GF-D8 (cell line): ENCODE results near the gene SERPINI2.

Source experiments
- DNase-seq: peaks from one replicate; lab custom pipeline; 2025; lab: John Stamatoyannopoulos, UW

SERPINI2 gene, protein sequence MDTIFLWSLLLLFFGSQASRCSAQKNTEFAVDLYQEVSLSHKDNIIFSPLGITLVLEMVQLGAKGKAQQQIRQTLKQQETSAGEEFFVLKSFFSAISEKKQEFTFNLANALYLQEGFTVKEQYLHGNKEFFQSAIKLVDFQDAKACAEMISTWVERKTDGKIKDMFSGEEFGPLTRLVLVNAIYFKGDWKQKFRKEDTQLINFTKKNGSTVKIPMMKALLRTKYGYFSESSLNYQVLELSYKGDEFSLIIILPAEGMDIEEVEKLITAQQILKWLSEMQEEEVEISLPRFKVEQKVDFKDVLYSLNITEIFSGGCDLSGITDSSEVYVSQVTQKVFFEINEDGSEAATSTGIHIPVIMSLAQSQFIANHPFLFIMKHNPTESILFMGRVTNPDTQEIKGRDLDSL

DNA sequence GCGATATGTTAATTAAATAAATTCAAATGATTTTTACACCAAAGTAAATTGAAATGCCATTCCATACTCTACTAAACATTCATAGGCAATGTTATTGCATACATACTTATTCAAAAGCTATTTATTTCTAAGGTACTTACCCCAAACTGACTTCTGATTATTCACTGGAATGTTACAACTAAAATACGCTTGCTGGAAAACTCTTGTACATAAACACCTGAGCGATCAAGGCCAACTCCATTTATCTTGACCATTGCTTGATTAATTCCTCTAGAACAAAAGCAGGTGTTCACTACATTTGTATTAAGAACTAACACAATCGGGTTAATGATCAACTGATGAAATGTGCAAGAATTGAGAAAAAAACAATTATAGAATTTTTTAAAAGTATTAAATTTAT, at the start of gene SERPINI2:
Gene SERPINI2 (minus strand): TSS at position 180 of the 400 bp plus-strand sequence. CDS start 2,208 bp downstream, outside the sequence.
- no peak for DNase-seq

DNA sequence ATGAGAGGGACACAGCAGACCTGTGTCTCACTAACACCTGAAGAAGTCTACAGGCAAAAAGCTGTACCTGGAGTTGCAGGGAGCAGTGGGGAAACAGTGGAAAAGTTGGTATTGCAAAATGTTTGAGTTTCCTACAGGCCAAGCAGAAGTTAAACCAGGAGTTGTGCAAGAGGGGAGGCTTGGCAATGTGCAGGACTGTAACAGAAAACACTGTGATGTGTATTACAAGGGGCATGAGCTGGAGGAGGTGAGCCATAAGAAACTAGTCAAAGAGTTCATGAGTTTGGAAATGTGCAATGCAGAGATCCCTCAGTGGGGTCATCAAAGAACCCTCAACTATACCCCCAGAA, 47.1 kb upstream of the SERPINI2 start:
- peak; percentile 51 for DNase-seq

DNA sequence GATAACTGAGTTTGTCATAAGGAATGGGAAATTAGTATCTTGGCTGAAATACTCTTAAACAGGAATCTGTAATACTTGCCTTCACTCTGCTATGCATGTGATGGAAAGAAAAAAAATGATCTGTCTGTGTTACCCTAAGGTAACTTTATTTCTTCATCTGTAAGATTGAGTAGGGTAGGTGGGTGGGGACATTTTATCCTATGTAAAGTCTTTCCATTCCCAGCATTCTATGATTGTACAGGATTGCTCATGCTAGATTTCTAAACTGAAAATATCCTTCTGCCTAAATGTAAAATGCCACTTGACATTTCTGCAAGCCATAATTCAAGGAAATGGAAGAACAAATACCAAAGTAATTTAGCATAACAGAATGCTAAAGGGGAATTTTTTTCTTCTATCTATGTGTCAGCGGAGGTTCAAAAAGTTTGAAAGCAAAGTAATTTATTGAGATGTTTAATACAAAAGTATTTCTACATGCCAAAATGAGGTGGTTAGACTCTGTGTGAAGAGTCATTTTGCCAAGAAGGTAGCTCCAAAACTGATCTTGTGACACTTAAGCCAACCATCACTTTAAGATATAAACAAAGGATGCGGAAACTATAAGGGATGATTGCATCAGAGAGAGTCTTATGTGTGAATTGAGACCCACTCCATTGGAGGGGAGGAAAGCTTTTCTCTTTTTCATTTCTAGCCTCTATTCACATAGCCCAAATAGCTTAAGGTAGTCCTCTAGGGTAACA, 46.6 kb upstream of the SERPINI2 start:
- DNase-seq, result peak; percentile 51

DNA sequence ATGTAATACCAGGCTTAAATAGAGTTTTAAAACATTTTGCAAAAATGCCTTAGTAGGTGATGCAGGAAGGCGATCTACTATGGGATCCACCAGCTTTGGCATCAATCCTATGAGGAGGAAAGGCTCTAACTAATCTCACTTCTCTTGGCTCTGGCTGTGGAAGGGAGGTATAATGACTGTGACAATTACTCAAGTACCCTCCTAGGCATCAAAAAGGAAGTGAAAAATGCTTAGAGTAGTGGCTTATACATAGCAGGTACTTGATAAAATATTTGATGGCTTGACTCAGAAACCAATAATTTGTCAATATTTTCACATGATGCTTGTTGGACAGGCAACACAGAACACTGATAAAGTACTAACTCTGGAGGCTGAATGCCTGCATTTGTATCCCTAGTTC, 34.1 kb upstream of the SERPINI2 start:
- no peak for DNase-seq

DNA sequence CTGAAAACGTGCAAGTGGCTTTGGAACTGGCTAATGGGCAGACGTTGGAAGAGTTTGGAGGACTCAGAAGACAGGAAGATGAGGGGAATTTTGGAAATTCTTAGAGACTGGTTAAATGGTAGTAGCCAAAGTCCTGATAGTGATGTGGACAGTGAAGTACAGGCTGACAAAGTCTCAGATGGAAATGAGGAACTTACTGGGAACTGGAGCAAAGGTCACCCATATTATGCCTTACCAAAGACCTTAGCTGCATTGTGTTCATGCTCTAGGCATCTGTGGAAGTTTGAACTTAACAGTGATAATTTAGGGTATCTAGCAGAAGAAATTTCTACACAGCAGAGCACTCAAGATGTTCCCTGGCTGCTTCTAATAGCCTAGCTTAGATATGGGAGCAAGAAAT, 28.6 kb upstream of the SERPINI2 start:
- DNase-seq, result no peak

DNA sequence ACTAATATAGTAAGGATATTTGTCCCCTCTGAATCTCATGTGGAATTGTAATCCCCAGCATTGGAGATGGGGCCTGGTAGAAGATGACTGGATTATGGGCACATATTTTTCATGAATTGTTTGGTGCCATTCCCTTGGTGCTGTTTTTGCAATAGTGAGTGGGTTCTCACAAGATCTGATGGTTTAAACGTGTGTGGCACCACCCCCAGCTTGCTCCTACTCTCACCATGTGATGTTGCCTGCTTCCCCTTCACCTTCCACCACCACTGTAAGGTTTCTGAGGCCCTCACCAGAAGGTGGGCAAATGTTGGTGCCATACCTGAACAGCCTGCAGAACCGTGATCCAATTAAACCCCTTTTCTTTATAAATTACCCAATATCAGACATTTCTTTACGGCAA, 28.1 kb upstream of the SERPINI2 start:
- DNase-seq, result no peak

DNA sequence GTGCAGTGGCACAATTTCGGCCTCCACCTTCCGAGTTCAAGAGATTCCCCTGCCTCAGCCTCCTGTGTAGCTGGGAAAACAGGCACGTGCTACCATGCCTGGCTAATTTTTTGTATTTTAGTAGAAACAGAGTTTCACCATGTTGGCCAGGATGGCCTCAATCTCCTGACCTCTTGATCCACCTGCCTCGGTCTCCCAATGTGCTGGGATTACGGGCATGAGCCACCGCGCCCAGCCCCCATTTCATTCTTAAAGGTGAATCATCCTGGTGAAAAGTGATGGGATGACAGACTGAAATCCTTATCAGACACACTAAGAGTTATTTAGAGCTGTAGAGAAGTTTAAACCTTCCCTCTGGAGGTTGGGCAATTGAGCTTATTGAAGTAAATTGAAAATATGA, 24.1 kb upstream of the SERPINI2 start:
- no peak for DNase-seq

DNA sequence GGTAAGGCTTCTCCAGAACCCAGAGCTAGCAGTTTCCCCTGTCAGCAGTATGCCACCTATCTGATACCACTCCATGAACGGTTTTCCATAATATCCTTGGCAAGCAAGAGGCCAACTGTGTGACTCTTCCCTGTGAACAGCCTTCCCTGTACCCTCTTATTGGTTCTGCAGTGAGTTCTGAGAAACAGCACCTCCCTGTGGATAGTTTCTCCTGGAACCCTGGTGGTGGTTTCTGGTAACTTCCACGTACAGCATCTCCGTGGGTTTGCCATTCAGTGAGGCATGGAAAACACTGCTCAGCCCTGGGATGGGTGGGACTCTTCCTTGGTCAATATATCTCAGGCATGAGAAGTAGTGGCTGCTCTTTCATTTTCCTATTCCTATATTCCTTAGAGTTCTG, 19.4 kb upstream of the SERPINI2 start:
- DNase-seq, result no peak

DNA sequence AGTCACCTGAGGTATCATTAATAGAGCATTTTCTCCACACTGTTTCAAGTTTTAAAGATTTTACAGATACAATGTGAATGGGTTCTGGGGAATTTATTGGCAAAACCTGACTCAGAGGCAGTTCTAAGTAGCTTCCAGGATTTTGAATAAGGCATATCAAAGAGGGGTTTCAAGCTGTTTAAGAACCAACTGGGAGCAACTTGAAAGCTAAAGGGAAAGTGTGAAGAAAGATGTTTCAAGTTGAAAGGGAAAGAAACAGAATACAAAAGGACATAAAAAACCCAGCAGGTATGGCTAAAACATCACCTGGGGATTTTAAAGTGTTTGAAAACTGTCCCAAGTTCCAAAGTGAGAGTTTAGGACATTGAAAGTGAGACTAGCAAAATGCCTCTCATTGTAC, 17.8 kb upstream of the SERPINI2 start:
- DNase-seq, result no peak

DNA sequence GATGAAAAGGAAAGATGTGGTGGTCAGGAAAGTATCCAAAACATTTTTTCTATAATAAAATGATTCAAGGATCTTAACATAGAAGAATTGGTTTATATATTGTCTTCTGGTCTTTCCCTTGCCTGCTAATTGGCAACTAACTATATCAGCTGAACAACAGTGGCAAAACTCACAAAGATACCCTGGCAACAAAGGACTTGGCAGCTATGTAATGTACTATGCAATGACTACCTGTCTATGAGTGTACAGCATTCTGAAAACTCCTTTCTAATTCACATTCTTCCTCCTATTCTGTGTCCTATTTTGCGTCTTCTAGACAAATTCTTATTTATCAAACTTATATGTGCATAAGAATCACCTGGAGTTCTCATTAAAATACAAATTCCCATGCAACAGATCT, 15.7 kb upstream of the SERPINI2 start:
- no peak for DNase-seq

DNA sequence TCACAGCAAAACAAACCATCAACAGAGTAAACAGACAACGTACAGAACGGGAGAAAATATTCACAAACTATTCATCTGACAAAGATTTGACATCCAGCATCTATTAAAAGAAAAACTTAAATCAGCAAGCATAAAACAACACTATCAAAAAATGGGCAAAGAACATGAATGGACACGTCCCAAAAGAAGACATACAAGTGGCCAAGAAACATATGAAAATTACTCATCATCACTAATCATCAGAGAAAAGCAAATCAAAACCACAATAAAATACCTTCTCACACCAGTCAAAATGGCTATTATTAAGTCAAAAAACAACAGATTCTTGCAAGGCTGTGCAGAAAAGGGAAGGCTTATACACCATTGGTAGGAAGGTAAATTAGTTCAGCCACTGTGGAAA, 13.7 kb upstream of the SERPINI2 start:
- no peak for DNase-seq

DNA sequence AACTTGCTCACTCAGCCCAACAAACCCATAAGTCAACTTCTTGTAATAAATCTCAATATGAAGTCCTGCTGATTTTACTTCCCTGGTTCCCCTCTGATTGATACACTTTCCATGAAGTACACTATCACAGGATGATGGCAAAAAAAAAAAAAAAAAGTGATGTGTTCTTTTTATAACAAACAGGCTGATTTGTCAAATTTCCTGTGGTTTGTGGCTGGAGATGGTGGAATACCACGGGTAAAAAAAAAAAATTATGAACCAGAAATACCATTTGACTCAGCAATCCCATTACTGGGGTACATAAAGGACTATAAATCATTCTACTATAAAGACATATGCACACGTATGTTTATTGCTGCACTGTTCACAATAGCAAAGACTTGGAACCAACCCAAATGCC, 10.7 kb upstream of the SERPINI2 start:
- no peak for DNase-seq

DNA sequence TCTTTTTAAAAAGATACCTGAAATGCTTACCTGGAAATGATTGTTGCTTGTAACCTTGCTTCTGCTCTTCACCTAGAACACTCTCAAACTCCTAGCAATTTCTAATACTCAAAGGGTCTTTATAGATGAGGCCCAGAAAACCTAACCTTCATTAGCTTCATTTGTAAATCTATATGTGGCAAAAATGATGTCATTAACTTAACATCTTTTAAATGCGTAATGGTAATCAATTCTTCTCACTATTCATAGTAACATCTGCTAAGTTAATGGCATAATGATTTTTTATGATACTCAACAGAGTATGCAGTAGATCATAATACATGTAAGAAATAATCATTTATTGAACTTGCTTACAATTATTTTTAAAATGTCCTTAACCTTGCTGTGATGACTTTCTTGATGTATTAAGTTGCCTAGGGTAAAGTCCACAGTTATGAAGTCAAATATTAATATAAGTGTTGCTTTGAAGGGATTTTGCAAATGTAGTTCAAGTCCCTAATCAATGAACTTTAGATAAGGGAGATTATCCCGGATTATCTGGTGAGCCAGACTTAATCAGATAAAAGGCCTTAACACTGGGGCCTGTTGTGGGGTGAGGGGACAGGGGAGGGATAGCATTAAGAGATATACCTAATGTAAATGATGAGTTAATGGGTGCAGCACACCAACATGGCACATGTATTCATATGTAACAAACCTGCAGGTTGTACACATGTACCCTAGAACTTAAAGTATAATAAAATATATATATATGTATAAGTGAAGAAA, 10.1 kb upstream of the SERPINI2 start:
- DNase-seq, result no peak

DNA sequence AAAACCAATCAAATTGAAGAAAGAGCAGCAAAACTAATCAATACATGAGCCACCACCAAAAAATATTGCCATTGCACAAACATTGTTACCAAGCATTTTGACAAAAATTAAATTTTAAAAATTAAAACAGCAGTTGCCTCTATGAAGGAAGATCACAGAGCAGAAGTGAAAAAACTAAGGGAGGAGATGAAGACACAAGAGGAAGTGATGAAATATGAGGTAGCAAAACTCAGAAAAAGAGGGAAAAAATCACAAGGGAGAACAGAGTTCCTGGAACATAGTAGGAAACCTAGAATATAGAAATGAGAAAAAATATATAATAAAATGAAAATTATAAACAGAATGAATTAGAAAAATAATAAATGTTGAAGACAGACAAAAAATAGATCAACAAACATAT, 7.3 kb upstream of the SERPINI2 start:
- DNase-seq, result no peak

DNA sequence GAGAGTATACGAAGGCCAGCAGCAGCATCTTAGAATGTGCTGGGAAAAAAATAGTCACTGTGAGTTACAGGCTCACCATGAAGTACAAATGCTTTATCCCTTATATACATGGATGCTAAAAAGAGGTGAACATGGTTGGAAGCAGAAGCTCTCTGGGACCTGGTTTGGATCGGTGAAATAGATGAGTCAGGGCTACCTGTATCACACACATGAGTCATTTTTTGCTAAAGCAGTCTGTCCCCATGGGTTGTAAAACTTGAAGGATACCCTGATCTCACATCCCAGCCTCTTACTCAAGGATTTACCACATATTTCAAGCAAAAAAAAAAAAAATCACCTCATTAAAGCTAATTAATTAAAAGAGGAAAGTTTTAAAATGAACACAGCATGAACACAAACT, 6.9 kb upstream of the SERPINI2 start:
- DNase-seq, result no peak

DNA sequence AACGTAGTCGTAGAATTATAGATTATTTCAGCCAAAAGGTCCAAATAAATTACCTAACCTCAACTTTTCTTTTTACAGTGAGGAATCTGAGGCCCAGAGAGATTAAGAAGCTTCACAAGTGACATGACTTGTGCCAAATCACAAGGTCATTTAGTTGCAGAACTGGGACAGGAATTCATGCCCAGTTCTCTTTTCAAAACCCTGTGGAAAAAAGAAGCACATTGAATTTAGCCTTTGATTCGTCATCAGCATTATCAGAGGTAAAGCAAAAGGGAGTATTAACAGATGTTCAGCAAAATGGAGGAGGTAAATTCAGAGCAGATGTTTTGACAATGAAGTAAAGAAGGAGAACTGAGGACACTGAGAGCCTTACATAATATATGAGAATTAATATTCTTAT, 4.5 kb downstream of the SERPINI2 start:
- no peak for DNase-seq

DNA sequence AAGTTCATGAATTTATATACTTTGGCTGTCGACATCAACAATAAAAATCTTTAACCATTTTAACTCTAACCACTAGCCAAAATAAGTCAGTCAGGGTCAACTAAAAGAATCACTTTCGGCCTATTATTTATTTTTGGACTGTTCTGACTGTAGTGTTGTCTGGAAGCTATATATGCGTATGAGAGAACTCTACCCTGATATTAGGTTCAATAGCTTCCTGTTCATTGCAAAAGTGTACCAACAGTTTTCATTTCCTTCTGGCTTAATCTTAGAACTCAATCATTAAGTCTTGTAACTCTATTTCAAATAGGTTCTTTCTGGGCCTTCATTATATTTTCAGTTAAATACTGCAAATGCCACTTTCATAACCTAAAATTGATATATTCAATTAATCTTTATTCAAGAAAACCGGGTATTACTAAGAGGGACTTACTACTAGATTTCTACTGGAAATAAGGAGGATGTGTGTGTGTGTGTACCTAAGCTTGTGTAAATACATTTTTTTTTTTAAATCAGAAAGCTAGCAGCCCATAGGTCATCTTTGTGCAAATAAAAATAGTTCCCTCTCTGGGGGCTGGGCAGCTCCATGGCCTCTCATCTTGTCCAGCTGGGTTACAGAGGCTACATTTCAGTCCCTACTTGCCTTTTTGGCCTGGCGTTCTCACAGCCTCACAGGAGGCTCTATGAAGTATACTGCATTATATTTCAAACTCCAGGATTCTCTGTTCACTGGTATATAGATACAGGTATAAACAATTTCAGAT, 5.8 kb downstream of the SERPINI2 start:
- no peak for DNase-seq

DNA sequence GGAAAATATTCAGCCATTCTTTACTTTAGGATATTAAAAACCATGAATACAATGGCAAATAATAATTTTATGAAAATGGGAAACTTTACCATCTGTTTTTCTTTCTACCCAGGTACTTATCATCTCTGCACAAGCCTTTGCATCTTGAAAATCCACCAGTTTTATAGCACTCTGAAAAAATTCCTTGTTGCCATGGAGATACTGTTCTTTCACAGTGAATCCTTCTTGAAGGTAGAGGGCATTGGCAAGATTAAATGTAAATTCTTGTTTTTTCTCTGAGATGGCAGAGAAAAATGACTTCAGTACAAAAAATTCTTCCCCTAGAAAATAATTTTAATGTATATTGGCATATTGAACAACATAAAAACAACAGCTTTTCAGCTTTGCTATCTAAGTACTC, 6.9 kb downstream of the SERPINI2 start:
- DNase-seq, result no peak

DNA sequence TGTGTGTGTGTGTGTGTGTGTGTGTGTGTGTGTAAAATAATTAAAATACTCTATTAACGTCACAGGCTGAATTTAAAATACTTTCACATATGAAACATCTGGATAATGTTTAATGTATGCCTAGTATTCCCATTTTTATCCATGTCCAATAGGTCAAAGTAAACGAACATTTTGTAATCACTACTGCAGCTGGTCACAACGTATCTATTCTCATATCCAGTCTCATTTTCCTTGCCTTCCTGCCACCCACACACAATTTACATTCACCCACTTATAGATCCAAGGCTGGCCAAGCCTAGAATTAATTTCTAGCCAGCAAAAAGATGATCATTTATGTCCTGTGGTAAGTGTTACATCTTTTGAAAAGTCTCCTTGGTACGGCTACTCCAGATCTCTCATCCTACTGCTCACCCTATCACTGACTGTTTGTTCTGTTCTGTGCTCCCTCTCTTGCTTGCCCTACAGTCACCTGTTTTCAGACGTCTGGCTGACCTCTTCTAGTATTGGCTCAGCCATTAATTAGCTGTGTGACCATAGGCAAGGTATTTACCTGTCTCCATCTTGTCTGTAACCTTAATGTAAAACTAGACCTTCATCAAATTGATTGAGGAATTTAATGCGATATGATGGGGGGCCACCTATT, 17.6 kb downstream of the SERPINI2 start:
- DNase-seq, result no peak

DNA sequence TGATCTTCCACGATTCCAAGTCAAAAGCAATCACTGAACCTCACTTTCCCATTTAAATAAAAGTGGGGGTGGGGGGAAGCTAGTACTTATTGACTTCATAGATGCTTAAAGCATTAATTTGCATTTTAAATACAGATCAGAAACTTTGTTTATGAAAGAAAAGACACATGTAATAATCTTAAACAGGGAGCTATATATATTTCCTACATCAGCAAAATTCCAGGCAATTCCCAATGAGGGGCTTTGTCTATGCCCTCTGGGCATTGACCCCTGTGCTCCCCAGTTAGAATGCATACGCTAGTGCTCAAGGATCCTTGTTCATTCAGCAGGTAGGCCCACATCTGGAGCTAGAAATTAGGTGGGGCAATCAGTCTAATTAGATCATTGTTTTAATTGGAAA, 20.0 kb downstream of the SERPINI2 start:
- DNase-seq, result no peak

DNA sequence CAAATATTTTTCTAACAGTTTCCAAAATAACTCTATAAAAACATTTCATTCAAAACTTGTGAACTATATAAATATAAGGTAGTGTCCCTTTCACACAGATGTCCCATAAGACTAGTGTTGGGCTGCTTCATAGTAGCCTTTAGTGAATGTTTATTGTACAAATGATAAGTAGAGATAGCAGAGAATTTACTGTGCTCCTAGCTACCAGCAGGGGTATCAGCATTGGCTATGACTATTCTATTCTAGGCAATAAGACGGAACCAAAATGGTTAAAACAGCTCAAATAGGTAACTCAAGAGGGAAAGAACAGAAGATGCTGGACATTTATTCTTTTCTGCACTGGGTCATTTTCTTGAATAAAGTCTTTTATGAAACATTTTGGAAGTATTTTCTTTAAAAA, 22.6 kb downstream of the SERPINI2 start:
- no peak for DNase-seq

DNA sequence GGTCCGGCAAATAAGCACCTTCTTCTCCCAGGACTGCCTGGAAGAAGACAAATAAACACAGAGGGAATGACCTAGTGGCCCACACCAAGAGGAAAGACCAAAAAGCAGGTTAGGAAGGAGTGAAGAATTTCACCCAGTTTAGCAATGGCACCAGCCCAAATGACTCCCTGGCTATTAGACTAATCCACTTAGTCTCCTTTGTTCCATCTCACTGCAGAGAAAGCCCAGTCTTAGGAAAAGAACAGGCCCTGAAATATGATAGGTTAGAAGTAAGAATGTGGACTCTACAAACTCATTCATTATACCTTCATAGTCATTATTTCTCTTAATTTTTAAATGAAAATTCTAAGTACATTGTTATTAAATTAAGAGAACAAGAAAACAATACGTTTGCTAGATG, 23.2 kb downstream of the SERPINI2 start:
- no peak for DNase-seq
